Measurements from ENCODE around the gene DMPK.

Gene DMPK

DNA sequence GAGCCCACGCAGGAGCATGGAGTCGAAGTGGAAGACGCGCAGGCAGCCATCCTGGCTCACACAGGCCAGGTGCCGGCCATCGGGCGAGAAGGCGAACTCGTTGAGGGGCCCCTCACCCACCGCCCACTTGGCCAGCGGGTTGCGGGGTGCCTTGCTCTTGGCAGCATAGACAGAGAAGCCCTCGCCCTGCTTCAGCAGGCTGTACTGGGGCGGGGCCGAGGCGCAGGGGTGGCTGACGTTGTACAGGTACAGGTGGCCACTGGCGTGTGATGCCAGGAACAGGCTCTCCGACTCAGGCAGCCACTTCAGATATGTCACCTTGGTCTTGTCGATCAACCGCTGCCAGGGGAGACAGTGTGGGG, 4.2 kb upstream of the DMPK start:
- DNase-seq = no peak

DNA sequence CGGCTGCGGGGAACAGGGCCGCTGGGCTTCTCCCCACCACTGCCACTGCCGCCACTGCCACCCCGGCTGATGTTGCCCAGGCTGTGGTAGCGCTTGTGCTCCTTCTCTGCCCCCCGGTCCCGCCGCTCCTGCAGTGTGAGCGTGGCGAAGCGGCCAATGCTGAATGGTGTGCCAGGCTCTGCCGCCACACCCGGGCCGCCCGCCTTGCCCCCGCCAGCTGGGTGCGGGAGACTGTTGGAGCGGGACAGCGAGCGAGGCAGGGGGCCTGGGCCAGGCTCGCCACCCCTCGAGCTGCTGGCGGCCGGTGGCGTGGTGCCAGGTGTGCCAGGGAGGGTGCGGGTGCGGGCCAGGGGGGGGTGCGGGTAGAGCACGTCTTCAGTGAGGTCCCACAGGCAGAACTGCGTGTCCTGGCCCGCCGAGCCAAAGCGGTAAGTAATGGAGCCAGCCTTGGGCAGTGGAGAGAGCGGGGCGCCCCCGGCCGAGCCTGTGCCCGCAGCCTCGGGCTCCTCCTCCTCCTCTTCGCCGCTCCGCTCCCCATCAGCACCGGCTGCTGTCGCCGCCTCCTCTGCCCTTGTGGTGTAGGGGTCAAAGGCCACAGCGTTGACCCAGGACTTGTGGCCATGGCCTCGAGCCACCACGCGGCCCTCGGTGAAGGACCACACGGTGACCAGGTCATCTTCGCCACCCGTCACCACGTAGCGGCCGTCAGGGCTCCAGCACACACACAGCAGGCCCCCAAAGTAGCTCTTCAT, 3.7 kb upstream of the DMPK start:
- DNase-seq = no peak

DNA sequence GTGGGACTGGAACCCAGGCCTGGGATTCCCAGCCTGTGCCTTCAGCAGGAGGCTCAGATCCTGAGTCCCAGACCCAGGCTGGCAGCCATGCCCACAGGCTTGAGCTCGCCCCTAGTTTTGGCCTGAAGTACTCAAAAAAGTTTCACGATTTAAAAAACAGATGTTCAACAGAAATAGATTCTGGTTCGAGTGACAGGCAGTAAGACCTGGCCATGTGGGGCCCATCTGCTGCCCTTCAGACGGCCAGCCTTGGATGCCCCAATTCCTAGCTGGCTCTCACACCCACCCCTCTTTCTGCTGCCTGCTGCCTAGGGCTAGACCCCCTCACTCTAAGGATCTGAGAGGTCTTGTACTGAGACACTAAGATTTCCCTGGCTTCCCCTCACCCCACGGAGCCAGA, 2.8 kb upstream of the DMPK start:
- DNase-seq = no peak

DNA sequence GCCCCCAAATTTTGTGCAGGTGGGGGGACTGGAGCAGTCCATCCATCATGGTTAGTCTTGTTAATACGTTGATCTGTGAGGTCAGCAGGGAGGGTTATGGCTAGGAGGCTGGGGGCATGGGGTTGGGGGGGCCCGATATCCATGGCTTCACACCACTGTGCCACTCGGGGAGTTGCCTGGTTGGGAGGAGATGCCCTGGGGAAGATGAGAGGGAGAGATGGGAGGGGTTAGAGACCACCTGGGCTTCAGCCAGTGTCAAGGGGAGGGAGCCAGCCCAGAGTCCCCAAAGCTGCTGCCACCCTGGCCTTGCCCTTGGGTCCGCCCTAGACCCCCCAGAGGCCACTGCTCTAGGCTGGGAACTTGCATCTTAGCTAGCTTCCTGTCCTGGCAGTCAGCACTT, 1.8 kb upstream of the DMPK start:
- no peak for DNase-seq

DNA sequence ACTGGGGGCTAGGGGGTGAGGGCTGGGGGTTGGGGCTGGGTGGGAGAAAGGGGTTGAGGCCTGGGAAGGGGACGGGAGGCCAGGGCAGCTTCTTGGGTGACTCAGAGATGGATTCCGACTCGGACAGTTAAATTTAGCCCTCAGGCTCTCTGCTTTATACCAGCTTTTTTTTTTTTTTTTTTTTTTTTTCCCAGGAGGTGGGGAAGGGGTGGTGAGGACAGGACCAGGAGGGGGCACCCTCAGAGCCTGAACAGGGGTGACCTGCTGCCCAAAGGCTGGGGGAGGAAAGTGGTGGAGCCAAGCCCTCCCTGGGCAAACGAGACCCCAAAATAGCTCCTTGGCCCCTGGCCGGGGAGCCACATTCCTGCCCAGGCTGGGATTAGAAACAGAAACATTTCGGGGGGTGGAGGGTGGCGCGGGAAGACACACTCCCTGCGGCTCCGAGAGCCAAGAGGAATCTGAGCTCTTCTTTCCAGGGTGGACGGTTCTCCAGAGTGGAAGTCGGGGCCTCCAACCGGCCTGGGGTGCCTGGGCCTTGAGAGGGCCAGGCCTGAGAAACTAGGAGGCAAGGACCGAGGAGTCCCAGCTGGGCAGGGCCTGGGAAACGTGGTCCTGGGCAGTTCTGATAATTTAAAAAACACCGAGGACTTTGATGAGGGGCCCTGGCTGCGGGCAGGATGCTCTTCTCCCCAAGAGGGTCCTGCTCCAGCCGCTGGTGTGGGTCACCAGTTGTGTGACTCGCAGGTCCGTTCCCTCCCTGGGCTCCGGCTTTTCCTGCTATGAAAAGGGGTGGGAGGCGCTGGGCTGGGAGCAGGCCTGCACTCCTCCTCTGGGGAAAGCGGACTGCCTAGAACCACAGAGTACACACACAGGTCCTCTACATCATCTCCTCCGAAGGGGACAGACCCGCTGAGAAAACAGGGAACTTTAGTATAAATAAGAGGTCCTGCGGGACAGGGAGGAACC, 813 bp upstream of the DMPK start:
- DNase-seq = peak in 1 of 58 donors; percentile 12

DNA sequence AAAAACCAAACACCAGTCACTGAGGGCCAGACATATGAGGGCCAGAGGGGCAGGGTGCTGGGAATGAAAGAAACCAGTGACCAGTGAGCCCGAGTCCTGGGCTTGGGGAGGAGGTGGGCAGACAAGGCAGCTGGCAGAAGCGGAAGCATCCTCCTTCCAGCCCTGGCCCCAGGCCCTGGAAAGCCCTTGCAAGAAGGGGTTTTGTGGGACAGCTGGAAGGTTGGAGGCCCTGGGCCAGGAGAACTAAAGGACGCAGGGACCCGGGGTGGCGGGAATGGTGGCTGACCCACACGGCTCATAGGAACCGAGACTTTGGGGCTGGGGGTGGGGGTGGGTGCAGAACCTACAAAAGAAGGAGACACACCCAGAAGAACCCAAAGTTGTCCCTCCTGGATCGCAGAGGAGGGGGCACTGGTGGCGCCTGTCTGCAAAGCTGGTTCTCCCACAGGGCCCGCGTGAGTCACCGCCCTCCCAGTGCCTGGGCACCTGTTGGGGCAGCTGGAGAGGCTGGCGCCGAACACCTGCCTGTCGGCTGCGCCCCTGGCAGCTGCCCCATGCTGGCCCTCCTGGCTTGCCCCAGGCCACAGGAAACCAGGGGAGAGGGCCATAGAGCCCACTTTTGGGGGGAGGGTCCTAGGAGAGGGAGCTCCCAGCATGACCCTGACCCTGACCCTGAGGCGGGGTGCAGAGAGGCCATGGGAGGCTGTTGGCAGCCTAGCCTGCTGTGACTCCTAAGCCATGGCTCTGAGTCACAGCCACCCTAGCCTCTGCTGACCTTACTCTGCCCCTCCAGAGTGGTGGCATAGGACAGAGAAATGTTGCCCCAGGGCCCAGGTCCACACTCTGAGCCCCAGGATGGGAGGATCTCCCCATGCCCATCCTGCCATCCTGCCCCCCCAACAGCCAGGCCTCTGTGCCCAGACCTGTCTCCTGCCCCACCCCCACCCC, 802 bp downstream of the DMPK start:
- DNase-seq = peak in 5 of 58 donors; percentile 3 to 34 (median 14)

DNA sequence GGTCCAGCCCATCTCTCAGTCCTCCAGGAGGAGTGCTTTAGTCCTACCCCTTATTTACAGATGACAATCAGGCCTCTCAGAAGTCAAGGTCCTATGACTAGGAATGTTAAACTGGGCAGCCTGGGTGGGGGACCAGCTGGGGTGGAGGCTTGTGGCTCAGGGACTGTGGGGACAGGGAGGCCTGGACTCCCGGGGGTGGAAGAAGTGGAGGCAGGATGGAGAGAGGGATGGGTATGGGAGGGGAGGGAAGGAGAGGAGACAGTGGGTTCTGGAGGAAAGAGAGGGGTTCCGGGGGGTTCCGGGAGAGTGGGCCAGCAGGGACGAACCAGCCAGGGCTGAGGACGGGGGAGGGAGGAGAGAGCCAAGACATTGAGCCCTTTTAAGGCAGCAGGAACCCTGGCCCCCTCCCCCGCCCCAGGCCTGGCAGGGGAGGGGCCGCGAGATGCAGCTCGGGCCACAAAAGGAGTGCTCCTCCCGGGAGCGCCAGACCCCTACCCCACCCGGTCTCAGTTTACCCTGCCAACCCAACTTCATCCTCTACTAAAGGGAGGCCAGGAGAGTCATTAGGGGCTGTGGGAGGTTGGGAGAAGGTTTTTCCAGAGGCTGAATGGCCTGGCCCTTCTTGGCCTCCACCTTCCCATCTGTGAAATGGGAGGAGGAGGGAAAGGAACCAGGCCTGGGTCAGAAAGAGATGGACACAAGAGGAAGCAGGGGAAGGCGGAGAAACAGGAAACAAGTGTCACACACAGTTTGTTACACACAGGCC, 1.7 kb downstream of the DMPK start:
- DNase-seq = no peak

DNA sequence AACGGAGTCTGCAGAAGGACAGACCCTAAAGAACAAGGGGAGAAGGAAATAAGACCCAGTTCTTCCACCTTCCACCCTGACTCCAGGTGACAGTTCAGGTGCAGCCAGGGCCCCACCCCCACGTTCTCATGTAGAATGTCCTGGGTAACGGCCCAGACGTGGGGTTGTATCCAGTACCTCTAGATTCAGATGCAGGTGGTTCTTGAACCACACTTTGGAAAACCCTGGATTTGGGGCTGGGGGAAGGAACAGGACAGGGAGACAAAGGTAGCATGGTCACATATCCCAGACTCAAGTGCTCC, 2.2 kb downstream of the DMPK start:
- no peak for DNase-seq

DNA sequence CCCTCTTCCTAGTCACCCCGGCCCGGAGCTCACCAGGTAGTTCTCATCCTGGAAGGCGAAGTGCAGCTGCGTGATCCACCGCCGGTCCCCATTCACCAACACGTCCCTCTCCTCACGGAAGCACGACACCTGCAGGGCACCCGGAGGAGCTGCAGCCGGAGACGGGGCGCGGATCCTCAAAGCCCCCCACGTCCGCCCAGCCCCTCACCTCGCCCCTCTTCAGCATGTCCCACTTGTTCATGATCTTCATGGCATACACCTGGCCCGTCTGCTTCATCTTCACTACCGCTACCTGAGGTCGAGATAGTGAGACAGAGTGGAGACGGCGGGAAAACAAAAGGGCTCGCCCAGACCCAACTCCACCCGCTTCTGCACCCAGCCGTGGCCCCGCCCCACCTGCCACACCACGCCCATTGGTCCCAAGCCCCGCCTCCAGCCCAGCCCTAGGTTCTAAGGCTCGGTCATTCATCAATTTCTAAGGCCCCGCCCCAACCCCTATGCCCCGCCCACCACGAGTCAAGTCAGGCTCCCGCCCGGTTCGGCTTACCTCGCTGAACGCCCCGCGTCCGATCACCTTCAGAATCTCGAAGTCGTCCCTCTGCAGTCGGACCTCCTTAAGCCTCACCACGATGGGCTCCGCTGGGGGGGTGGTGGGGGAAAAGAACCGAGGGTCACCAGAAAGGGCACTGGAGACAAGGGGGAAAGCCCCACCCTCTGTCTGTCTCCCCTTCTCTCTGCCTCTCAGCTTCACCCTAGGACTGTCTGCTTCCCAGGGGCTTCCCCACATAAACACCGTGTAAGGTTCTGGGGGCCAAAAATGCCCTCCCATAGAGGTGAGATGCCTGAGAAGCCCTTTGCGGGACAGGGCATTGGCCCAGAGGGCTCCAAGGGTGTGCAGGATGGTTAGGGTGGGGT, 2.8 kb downstream of the DMPK start:
- peak in 1 of 58 donors; percentile 27 for DNase-seq

DNA sequence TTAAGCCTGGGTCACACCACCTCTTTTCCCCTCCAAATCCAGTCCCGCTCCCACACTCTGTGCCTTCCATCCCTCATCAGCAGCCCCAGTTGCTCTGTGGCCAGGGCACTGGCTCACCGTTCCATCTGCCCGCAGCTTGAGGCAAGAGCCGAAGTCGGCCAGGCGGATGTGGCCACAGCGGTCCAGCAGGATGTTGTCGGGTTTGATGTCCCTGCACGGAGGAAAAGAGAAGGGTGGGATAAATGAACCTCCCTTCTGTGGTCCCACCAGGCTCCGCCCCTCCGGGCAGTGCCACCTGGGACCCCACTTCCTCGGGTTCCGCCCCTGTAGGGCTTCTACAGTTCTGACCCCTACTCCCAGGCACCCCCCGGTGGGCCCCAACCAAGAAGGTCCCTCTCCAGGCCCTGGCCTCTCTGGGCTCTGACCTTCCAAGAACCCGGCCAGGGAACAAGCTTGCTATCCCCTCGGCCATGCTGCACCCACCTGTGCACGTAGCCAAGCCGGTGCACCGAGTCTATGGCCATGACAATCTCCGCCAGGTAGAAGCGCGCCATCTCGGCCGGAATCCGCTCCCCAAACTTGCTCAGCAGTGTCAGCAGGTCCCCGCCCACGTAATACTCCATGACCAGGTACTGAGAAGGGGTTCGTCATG, 4.2 kb downstream of the DMPK start:
- no peak for DNase-seq

DNA sequence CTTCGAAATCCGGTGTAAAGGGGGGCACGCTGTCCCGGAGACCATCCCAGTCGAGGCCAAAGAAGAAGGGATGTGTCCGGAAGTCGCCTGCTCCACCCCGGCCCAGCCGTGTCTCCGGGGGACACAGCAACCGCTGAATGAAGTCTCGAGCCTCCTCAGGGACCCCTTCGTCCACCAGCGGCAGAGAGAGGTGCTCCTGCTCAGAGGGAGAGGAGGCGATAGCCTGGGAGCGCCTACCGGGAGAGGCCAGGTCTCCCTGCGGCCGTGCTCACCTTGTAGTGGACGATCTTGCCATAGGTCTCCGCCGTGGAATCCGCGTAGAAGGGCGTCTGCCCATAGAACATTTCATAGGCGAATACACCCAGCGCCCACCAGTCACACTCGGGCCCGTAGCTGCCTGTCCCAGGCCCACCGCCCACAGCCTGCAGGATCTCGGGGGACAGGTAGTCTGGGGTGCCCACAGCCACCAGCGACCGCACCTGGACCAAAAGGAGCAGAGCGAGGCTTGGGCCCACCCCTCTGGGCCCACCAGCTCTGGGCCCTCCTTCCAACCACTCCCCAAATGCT, 4.8 kb downstream of the DMPK start:
- DNase-seq = no peak

DNA sequence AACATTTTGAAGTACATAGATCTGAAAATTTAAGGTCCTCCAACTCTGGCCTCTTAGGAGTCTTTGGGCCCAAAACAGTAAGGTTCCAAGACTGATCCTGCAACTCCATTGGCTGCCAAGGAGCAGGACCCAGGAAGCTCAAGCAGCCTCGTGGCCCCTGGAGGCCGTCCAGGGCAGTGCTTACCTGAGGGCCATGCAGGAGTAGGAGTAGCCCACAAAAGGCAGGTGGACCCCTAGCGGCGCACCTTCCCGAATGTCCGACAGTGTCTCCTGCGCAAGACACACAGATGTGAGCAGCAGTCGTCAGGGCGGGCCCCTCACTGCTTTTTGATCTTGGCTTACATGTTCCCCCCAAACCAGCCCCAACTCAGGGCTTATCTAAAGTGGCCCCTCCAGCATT, 7.5 kb downstream of the DMPK start:
- no peak for DNase-seq

DNA sequence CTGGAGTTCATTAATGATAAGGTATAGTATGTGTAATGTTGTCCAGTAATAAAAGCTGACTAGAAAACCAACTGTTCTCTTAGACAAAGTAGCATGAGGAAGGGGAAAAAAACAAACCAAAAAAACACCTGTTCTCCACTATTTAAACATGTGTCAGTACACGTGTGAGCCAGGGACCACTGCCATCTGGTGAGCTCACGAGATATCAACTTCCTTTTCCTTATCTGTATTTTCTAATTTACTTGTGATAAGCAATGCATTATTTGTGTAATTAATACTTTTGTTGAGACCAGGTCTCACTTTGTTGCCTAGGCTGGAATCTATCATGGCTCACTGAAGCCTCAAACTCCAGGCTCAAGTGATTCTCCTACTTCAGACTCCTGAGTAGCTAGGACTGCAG, 8.9 kb downstream of the DMPK start:
- DNase-seq = no peak

DNA sequence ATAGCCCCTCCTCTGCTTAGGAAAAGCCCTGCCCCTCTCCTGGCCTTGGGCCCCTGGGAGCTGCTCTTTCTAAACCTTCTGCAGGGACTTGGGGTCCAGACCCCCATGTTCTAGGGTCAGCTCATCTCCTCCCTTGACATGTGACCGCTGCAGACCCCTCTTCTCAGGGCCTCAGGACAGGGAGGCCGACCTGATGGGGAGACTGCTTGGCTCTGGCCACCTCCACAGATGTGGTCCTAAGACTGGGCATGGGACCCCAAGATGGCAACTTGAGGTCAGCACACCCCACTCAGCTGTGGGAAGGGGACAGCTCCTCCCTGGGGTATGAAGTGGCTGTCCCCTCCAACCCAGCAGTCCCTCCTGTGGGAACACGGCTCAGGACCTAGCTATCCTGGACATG, 9.4 kb downstream of the DMPK start:
- DNase-seq = no peak

DNA sequence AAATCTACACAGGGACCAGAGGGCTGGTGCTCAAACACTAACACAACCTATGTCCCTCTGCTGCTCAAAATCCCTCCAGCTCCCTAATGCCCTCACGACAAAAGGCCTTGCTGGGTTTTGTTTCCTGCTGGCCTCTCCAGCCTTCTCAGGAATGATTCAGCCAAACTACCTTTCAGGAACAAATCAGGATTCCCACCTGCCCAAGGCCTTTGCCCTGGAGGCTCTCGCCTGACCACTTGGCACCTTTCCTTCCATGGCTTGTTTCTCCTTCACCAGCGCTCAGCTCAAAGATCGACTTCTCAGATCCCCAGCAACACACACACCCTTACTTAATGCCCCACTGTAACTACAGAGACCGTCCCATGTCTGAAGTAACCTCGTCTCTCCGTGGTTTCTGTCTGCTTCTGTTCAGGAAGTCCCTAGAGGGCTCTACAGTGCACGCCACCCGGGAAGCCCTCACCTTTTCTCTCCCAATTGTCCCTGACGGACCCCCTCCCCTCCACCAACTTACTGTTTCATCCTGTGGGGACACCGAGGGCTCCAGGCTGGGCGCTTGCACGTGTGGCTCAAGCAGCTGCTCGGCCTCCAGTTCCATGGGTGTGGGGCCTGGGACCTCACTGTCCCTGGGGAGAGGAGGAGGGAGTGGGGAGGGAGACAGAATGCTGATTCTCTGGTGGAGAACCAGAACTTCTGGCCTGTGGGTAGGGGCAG, 10.0 kb downstream of the DMPK start:
- no peak for DNase-seq

DNA sequence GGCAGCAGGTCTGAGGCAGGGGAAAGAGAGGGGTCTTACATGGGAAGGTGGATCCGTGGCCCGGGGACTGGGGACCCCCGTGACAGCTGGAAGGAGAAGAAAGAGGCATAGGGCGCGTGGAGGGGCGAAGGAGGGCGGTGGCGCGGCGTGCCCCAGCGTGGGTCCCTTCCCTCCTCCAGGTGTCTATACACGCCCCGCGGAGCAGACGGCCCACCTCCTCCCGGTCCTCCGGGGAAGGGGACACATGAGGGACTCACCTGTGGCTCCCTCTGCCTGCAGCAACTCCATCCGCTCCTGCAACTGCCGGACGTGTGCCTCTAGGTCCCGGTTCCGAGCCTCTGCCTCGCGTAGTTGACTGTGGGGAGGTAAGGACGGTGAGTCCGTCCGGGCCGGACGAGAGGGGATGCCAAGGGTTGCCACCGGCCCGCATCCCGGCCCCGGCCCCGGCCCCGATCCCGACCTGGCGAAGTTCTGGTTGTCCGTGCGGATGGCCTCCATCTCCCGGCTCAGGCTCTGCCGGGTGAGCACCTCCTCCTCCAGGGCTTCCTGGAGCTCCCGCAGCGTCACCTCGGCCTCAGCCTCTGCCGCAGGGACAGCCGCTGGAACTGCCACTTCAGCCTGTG, 10.9 kb downstream of the DMPK start:
- peak in 2 of 58 donors; percentile 39 to 47 for DNase-seq

Measured in anterior cingulate cortex (tissue), 58 donors.